Kidney (tissue), 14 donors: ENCODE results near the gene VTCN1. TPM values are rescaled to one million over a fixed set of nuclear protein-coding genes. Genes with fewer than 3 reads are reported as not detected.

Experiments used
- DNase-seq, 5 donors: peaks; one replicate each; pipeline ENCODE4 v3.0.0-alpha.2; 2013 to 2020
- FAIRE-seq: peaks from 2 replicates; lab custom pipeline; 2012; peaks lifted over from hg19 to GRCh38; lab: Jason Lieb, UNC
- H3K27ac ChIP-seq, 2 donors: one replicate each; pipeline ENCODE4 v1.7.0; 2013; ENCODE audit warnings: low read depth in 2 of 2, low read length in 2 of 2, inconsistent platforms in 1 of 2
- H3K27me3 ChIP-seq: one replicate; pipeline ENCODE4 v1.7.1; 2013; ENCODE audit warnings: low read length, inconsistent platforms; ENCODE audit not compliant: control insufficient read depth, insufficient read depth
- H3K36me3 ChIP-seq, 3 donors: one replicate each; pipeline versions ENCODE4 v1.7.0 to v1.7.1; 2013; ENCODE audit warnings: low read length in 3 of 3, control low read depth in 1 of 3, inconsistent platforms in 1 of 3; ENCODE audit not compliant: insufficient read depth in 3 of 3, control insufficient read depth in 2 of 3
- H3K4me1 ChIP-seq, 3 donors: one replicate each; pipeline versions ENCODE4 v1.7.0 to v1.7.1; 2013; ENCODE audit warnings: low read length in 3 of 3, inconsistent platforms in 1 of 3, low read depth in 1 of 3; ENCODE audit not compliant: control insufficient read depth in 2 of 3, insufficient read depth in 2 of 3
- H3K4me3 ChIP-seq, 3 donors: one replicate each; pipeline versions ENCODE4 v1.7.0 to v1.8.1; 2013; ENCODE audit warnings: low read length in 3 of 3, control low read depth in 1 of 3, inconsistent platforms in 1 of 3
- H3K9ac ChIP-seq, 3 donors: one replicate each; pipeline versions ENCODE4 v1.7.0 to v1.7.1; 2013; ENCODE audit warnings: low read length in 3 of 3, control low read depth in 1 of 3, inconsistent platforms in 1 of 3
- H3K9me3 ChIP-seq, 3 donors: one replicate each; pipeline versions ENCODE4 v1.7.0 to v1.7.1; 2013; ENCODE audit warnings: low read length in 3 of 3, control low read depth in 1 of 3, inconsistent platforms in 1 of 3; ENCODE audit not compliant: control insufficient read depth in 2 of 3, insufficient read depth in 1 of 3
- CTCF ChIP-seq: IDR thresholded peaks from 3 replicates; pipeline ENCODE4 v1.5.1; 2012; ENCODE audit warnings: mild to moderate bottlenecking, moderate library complexity, borderline replicate concordance; ENCODE audit not compliant: insufficient read depth; ENCODE audit errors: extremely low read depth
- intact Hi-C: fragments of 100-400 bp; cut with DNase I; formaldehyde crosslinking; loops from one replicate; pipeline ENCODE4 v1.11.1; 2022
- polyA plus RNA-seq: library from polyadenylated mRNA; stranded (reverse); fragments of 350-450 nt; fragmentation: Illumina TruSeq; extraction: RNeasy Lipid Tissue Mini Kit (QIAGEN cat#74804); gene quantifications from one replicate; pipeline ENCODE4 v1.2.3, GENCODE V29; 2014; ENCODE audit warnings: low read depth, low replicate concordance; ENCODE audit not compliant: insufficient read depth
- total RNA-seq: library from RNA; stranded (reverse); fragmentation: NEBNext Ultra II Directional; extraction: Animal tissue kit (Norgen Biotek cat#: 25700); gene quantifications from one replicate; pipeline ENCODE4 v1.2.1, GENCODE V29; 2021
- donor health status: control.
- donor health status: control.
- donor health status: control.
- donor health status: control.
- donor health status: control.
- donor health status: DM: yes; HTN: yes; CAD: no.
- donor health status: Normal renal cell carcinoma (clear cell type).

VTCN1 gene
- total and polyA plus RNA-seq, 2 donors from 2014 or later, result 26.5 to 32.6 TPM

GRCh38 chr1:117150316-117150715 is 60.4 kb downstream of the VTCN1 start:
- H3K4me3 ChIP-seq, result no peak overlapping the region
- DNase-seq, result no peak
- H3K9ac ChIP-seq, result no peak overlapping the region
- no peak for TF ChIP-seq CTCF
- no peak for FAIRE-seq
- H3K9me3 ChIP-seq, result no peaks in the 10 kb centered on the region
- no peak overlapping the region for H3K27ac ChIP-seq
- H3K4me1 ChIP-seq, result no peaks in the 10 kb centered on the region
- H3K36me3 ChIP-seq, result no peaks in the 10 kb centered on the region
- no peaks in the 10 kb centered on the region for H3K27me3 ChIP-seq
- intact Hi-C loops, result no loop called here

- intact Hi-C loops, result no loop called here
- Histone ChIP-seq H3K27ac (no peak overlapping the region), H3K36me3 (no peaks in the 10 kb centered on the region), H3K4me3 (no peak overlapping the region), H3K4me1 (no peaks in the 10 kb centered on the region), H3K27me3 (no peaks in the 10 kb centered on the region), H3K9me3 (no peaks in the 10 kb centered on the region), H3K9ac (no peak overlapping the region)
- no peak for TF ChIP-seq CTCF
- DNase-seq (peak in 2 of 5 donors; percentile 27 to 45), FAIRE-seq (no peak)
Observed at GRCh38 chr1:117147856-117148588, 62.7 kb downstream of the VTCN1 start.

GRCh38 chr1:117147341-117147831 is 63.3 kb downstream of the VTCN1 start:
- no peaks in the 10 kb centered on the region for H3K27me3 ChIP-seq
- intact Hi-C loops, result no loop called here
- no peak overlapping the region for H3K4me3 ChIP-seq
- no peak for FAIRE-seq
- H3K9me3 ChIP-seq, result no peaks in the 10 kb centered on the region
- H3K27ac ChIP-seq, result no peak overlapping the region
- no peak overlapping the region for H3K9ac ChIP-seq
- TF ChIP-seq CTCF, result no peak
- H3K36me3 ChIP-seq, result no peaks in the 10 kb centered on the region
- H3K4me1 ChIP-seq, result no peaks in the 10 kb centered on the region
- DNase-seq, result no peak
